Thymus (tissue), 11 donors: ENCODE measurements around the gene IGSF3. TPM values are rescaled to one million over a fixed set of nuclear protein-coding genes. Genes with fewer than 3 reads are reported as not detected.
"Not testable (repeated sequence)": the region's sequence is repeated elsewhere in the genome, so short reads cannot be mapped to it uniquely, and the experiment has no call there.

ENCODE experiments used
- DNase-seq, 9 donors: peaks; one replicate each; pipeline ENCODE4 v3.0.0-alpha.2; 2013; ENCODE audit warnings: low spot score in 9 of 9, low read depth in 6 of 9, missing footprints in 1 of 9
- H3K27ac ChIP-seq, 2 donors: one replicate each; pipeline ENCODE4 v1.5.1; 2013; ENCODE audit warnings: control low read depth in 1 of 2, low read depth in 1 of 2, low read length in 1 of 2, mild to moderate bottlenecking in 1 of 2, moderate library complexity in 1 of 2
- H3K27me3 ChIP-seq, 2 donors: one replicate each; pipeline ENCODE4 v1.5.1; 2013; ENCODE audit warnings: low read length in 1 of 2; ENCODE audit not compliant: control insufficient read depth in 2 of 2, insufficient read depth in 1 of 2
- H3K36me3 ChIP-seq, 2 donors: one replicate each; pipeline ENCODE4 v1.5.1; 2013; ENCODE audit warnings: low read length in 1 of 2, mild to moderate bottlenecking in 1 of 2, moderate library complexity in 1 of 2; ENCODE audit not compliant: control insufficient read depth in 2 of 2, insufficient read depth in 2 of 2
- H3K4me1 ChIP-seq, 2 donors: one replicate each; pipeline ENCODE4 v1.5.1; 2013; ENCODE audit warnings: low read length in 2 of 2; ENCODE audit not compliant: control insufficient read depth in 2 of 2, insufficient read depth in 2 of 2
- H3K4me3 ChIP-seq, 2 donors: one replicate each; pipeline ENCODE4 v1.5.1; 2013; ENCODE audit warnings: low read length in 2 of 2, control low read depth in 1 of 2, mild to moderate bottlenecking in 1 of 2
- H3K9me3 ChIP-seq, 2 donors: one replicate each; pipeline ENCODE4 v1.5.1; 2013; ENCODE audit warnings: low read length in 1 of 2, mild to moderate bottlenecking in 1 of 2; ENCODE audit not compliant: control insufficient read depth in 2 of 2, insufficient read depth in 1 of 2
- WGBS: extraction: QIAGEN DNeasy Blood & Tissue Kit; methylation state at CpG from one replicate; pipeline ENCODE4 v1.1.7; 2013; 5-methylcytosine and 5-hydroxymethylcytosine counted together
- polyA plus RNA-seq: library from polyadenylated mRNA; stranded (reverse); fragments of 200-250 nt; gene quantifications from one replicate; pipeline ENCODE4 v1.2.3, GENCODE V29; 2013
- total RNA-seq: library from RNA; stranded (reverse); fragments of 120-200 nt; gene quantifications from one replicate; pipeline ENCODE4 v1.2.4, GENCODE V29; 2013
- donor health status: healthy.

IGSF3 gene
- total and polyA plus RNA-seq, 2 donors, result 6.4 to 12.5 TPM

DNA sequence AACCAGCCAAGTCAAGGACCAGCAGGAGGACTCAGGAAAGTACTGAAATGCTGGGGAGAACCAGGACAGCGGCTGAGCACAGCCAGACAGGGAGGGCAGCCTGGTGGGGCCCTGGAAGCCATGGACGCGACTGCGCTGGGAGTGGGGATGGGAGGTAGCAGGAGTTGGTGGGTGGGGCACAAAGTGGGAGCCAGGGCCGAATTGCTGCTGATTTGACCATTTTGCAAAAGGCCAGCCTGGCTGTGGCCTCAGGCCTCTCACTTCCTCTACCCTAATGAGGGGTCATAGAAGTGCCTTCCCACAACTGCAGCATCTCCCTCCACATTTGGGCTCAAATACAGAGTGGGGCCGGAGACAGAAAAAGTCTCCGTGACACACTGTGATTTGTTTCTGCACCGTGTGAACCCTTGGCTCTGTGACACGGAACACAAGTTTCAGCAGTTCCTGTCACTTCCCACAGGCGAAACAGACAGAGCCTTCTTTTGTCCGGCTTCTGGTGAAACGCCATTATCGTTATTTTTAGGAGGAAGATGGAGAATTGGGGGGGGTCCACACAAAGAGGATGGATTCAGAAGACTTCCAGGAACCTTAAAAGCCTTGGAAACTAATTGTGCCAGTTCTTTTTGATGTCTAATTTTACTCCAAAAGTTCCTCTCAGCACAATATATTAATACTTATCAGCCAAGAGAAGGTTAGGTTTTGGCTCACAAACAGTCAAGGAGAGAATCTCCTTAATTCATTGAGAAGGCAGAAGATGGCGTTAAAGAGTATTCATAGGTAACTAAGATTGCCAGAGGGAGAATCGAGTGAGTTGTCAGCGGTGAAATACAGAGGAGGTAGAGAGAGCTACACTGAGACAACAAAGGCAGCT is 21.5 kb downstream of the IGSF3 start:
- 85% methylated on average over 16 of the region's 16 CpGs for WGBS
- not testable (repeated sequence) for DNase-seq, H3K4me1 ChIP-seq, H3K9me3 ChIP-seq, H3K4me3 ChIP-seq, H3K36me3 ChIP-seq, H3K27me3 ChIP-seq
- H3K27ac ChIP-seq, result peak overlapping the region in 1 of 2 donors; percentile 42

DNA sequence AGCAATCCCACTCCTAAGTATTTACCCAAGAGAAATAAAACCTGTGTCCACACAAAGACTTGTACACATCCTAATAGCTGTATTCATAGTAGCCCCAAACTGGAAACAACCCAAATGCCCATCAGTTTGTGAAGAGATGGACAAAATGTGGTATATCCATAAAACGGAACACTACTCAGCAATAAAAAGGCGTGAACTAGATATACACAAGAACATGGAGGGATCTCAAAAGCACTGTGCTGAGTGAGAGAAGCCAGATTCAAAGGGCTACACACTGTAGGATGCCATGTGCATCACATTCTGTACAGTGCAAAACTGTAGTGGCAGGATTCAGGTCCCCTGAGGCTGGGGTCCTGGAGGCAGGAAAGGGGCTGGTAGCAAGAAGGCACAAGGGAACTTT is 22.5 kb downstream of the IGSF3 start:
- 96% methylated on average over 2 of the region's 2 CpGs for WGBS
- not testable (repeated sequence) for H3K27me3 ChIP-seq, H3K9me3 ChIP-seq, H3K4me3 ChIP-seq, H3K36me3 ChIP-seq, H3K4me1 ChIP-seq, DNase-seq, H3K27ac ChIP-seq

DNA sequence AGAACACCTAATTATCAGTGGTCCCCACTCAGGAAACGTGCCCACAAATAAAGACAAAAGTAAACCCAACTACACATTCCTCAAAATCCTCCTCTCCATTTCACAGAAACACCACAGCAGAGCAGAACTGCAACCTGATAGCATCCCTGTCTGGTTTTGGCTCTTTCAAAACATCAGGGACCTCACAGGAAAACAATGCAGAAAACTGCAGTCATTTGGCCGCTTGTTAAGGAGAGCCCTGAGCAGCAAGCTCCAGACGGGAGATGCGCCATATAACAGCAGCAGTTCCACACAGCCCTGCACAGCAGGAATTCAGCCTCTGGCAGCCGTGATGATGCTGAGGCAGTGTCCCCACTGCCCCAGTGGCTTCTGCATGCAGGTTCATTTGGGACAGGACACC is 23.4 kb downstream of the IGSF3 start:
- not testable (repeated sequence) for DNase-seq, H3K4me3 ChIP-seq, H3K4me1 ChIP-seq, H3K36me3 ChIP-seq, H3K9me3 ChIP-seq, H3K27me3 ChIP-seq, H3K27ac ChIP-seq
- WGBS, result 94% methylated on average over 5 of the region's 5 CpGs

DNA sequence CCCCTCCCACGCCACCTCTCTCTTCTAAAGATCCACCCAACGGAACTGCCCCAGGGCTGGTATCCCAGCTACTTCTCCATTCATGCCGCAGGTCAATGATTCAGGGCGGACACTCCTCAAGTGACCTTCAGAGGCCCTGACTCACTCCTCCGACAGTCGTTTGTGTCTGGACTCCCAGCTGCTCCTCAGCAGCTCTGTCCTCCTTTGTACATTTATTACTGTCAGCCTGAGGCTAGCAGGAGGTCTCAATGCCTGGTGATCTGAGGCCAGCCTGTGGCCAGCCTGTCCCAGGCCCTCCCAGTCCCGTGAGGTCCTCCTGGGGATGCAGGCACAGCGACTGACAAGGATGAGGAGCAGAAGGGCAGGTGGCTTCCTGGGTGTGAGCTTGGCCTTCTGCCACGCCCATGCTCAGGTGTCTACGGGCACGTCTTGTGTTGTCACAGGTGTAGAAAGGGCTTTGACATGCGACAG is 24.2 kb downstream of the IGSF3 start:
- H3K27ac ChIP-seq, H3K4me1 ChIP-seq, DNase-seq, H3K4me3 ChIP-seq, H3K27me3 ChIP-seq, H3K36me3 ChIP-seq, H3K9me3 ChIP-seq: not testable (repeated sequence)
- WGBS, result 95% methylated on average over 12 of the region's 12 CpGs

DNA sequence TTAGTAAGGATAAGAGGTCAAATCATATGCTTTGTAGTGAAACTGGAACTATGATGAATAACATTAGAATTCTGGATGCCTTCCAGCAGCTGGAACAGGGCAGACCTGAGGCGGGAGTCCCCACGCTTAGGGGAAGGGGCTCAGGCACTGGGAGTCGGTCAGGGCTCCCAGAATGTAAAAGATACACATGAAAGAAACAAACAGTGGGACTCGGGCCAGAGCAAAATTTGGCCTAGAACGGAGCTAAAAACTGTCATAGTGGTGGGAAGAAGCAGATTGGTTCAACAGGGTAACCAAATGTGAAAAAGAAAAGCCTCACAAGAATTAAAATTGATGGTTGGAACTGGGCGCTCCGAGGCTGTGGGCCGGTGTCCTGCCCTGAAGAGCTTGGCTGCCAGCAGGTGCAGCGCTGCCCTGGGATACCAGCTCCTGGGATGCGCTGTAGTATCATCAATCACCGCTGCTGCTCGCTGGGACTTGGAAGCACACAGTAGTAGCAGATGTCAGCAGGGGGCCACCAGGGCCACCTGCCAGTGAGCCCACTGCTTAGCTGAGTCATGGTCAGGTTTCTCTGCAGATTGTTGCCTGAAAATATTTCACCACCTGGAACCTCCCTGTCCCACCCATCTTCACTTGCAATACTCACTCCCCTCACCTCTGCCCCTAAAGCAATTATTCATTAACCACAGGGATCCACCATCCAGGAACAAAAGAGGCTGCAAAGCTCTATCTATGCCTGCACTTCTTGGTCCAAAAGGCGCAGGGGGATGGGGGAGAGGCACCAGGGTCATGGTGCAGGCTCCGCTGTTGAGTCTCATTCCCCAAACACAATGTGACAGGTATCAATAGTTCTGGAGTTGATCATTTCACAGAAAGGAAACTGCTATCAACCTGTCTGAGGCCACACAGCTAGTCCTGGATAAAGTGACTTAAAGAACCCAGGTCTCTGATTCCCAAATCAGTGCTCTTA is 24.9 kb downstream of the IGSF3 start:
- 92% methylated on average over 14 of the region's 14 CpGs for WGBS
- not testable (repeated sequence) for H3K4me1 ChIP-seq, H3K27me3 ChIP-seq, H3K27ac ChIP-seq, DNase-seq, H3K36me3 ChIP-seq, H3K4me3 ChIP-seq, H3K9me3 ChIP-seq

DNA sequence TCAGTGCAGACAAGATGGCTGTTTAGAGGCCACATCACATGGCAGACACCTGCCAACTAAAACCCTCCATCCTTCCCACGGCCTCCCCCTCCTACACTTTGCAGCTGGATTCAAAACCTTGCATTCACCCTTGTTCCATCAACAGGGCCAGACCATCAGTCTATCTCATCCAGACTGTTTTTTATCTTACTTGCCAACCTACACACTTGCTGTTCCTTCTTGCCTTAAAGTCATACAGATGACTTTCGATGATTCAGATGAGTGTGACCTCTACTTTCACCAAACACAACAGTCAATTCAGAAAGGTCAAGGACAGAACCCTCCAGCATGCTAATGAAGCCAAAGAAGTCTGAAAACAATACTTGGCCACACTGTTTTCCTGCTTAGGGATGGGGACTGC is 29.9 kb downstream of the IGSF3 start:
- not testable (repeated sequence) for DNase-seq, H3K36me3 ChIP-seq, H3K4me3 ChIP-seq, H3K9me3 ChIP-seq, H3K4me1 ChIP-seq, H3K27me3 ChIP-seq, H3K27ac ChIP-seq
- 92% methylated on average over 2 of the region's 2 CpGs for WGBS

DNA sequence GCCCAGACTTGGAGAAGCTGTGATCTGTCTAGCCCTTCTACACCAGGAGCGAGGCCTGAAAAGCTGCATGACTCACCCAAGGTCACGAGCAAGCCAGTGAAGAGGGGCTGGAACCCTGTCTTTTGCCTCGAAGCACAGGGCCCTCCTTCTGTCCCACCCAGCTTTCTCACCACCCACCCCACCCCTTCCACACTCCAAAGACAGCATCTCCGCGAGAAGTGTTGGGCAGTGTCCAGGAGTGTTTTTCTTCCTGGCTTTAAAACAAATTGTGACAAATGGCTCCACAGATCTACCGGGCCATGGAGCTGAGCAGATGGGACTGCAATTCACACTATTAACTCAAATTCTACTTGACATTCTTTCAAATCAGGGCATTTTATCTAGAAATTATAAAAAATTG is 30.9 kb downstream of the IGSF3 start:
- not testable (repeated sequence) for H3K27me3 ChIP-seq, H3K27ac ChIP-seq, H3K4me1 ChIP-seq, H3K36me3 ChIP-seq, H3K4me3 ChIP-seq, DNase-seq, H3K9me3 ChIP-seq
- 95% methylated on average over 6 of the region's 6 CpGs for WGBS

DNA sequence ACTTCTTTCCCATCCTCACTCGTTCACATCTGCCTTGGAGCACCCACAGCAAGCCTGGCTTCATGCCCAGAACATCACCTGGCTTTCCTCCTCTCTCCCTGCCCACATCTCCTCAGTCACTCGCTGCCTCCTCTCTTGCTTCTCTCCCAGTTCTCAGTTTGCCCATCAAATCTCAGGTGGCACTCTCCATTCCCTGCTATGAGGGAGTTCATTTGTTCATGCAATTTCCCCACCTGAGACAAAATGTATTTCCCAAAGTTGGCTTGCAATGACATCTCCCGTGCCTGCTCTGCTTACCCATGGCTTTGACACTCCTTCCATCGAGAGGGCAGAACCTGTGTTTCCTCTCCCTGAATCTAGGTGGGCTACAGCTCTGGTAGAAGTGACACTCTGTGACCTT is 33.1 kb downstream of the IGSF3 start:
- H3K4me3 ChIP-seq, H3K27ac ChIP-seq, H3K9me3 ChIP-seq, DNase-seq, H3K27me3 ChIP-seq, H3K36me3 ChIP-seq, H3K4me1 ChIP-seq: not testable (repeated sequence)
- 51% methylated on average over 4 of the region's 4 CpGs for WGBS
